ENCODE results near the gene SPOCK1. TPM values are rescaled to one million over a fixed set of nuclear protein-coding genes. Genes with fewer than 3 reads are reported as not detected.

Gene SPOCK1
- total RNA-seq, 4 donors from 2014 or later: 8.6 to 34.8 (median 13.2) TPM

DNA sequence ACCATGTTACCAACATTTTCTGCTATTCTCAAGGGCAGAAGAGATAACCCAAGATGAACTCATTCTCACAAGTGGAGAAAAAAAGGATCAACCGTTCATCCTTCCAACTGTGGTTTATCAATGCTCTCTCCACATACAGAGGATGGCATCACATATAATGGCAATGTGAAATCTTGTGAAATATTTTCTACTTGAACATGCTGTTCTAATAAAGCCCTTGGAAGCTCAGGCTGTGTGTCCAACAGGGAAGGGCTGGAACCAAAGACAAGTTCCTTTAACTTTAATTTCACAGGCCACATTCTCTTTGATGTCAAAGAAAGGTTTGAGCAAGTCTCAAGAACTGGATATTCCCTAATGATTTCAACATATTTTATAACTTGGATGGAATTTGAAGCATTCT, 230.5 kb downstream of the SPOCK1 start:
- H3K4me3 ChIP-seq: no peak overlapping the region
- no peaks in the 10 kb centered on the region for H3K36me3 ChIP-seq
- no peak for TF ChIP-seq EP300 (IDR thresholded peaks at IDR 0.05; ENCODE audit: low read depth)
- H3K4me1 ChIP-seq: no peaks in the 10 kb centered on the region
- DNase-seq: no peak
- intact Hi-C loops (cut with DNase I; ENCODE audit: low total_unique reads) (no loop called here), in situ Hi-C loops (cut with MboI; ENCODE audit: low pct_ligation_motif_present in 1 of 4, low pct_unique_long_range_greater_than_20kb in 1 of 4, low sequenced_read_pairs in 3 of 4) (no loop called here)
- H3K9me3 ChIP-seq: no peaks in the 10 kb centered on the region
- no peaks in the 10 kb centered on the region for H3K27me3 ChIP-seq
- no peak overlapping the region for H3K27ac ChIP-seq
- WGBS, 2 donors (ENCODE audit: low coverage in 1 of 2): 50 to 79% methylated on average over 1 of the region's 1 CpG

DNA sequence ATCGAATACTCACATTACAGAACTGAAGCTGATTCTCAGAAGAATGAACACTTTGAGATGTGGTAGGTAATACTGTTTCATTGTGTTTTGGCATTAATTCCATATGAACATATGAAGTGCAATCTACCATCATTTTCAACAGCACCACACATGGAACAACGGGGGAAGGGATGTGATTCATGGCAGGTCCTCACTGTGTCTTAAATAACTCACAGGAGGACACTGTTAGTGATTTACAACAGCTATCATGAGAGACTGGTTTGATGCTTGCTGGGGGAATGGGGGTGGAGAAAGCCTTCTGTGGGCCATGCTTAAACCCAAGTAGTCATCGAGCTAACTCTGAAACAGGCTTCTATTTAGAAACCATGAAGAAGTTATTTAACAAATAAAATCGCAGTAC, 232.9 kb downstream of the SPOCK1 start:
- H3K27ac ChIP-seq: no peak overlapping the region
- H3K9me3 ChIP-seq: no peaks in the 10 kb centered on the region
- in situ Hi-C loops (cut with MboI; ENCODE audit: low pct_ligation_motif_present in 1 of 4, low pct_unique_long_range_greater_than_20kb in 1 of 4, low sequenced_read_pairs in 3 of 4): no loop called here
- no peak overlapping the region for H3K4me3 ChIP-seq
- H3K36me3 ChIP-seq: no peaks in the 10 kb centered on the region
- no peaks in the 10 kb centered on the region for H3K4me1 ChIP-seq
- intact Hi-C loops (cut with DNase I; ENCODE audit: low total_unique reads): no loop called here
- no peak for TF ChIP-seq POLR2AphosphoS5 (IDR thresholded peaks at IDR 0.05)
- DNase-seq: no peak
- WGBS, 2 donors (ENCODE audit: low coverage in 1 of 2): 77% methylated on average over 3 to 4 of the region's 4 CpGs
- no peaks in the 10 kb centered on the region for H3K27me3 ChIP-seq

DNA sequence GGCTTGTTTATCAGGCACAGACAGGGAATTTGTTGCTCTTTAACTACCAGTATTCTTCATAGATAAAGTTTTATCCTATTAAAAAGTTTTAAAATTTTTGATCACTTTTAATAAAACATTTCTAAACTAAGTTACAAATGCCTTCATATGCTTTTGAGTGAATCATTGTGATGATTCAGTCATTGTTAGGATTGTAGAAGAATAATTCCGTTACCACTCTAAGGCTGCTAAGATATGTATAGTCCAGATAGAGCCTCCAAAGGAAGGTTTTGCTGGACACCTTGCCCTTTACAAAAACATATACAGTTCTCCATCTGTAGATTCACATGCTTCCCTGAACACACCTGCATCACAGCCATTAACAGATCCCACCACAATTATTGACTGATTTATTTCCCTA, 233.7 kb downstream of the SPOCK1 start:
- Histone ChIP-seq H3K4me1 (no peaks in the 10 kb centered on the region), H3K9me3 (no peaks in the 10 kb centered on the region), H3K27me3 (no peaks in the 10 kb centered on the region), H3K27ac (no peak overlapping the region), H3K4me3 (no peak overlapping the region), H3K36me3 (no peaks in the 10 kb centered on the region)
- 80 to 89% methylated on average over 1 of the region's 1 CpG for WGBS, 2 donors (ENCODE audit: low coverage in 1 of 2)
- intact Hi-C loops (cut with DNase I; ENCODE audit: low total_unique reads) (no loop called here), in situ Hi-C loops (cut with MboI; ENCODE audit: low pct_ligation_motif_present in 1 of 4, low pct_unique_long_range_greater_than_20kb in 1 of 4, low sequenced_read_pairs in 3 of 4) (no loop called here)
- DNase-seq: no peak
- TF ChIP-seq POLR2A (IDR thresholded peaks at IDR 0.05): no peak
- TF ChIP-seq, protein P1, sequence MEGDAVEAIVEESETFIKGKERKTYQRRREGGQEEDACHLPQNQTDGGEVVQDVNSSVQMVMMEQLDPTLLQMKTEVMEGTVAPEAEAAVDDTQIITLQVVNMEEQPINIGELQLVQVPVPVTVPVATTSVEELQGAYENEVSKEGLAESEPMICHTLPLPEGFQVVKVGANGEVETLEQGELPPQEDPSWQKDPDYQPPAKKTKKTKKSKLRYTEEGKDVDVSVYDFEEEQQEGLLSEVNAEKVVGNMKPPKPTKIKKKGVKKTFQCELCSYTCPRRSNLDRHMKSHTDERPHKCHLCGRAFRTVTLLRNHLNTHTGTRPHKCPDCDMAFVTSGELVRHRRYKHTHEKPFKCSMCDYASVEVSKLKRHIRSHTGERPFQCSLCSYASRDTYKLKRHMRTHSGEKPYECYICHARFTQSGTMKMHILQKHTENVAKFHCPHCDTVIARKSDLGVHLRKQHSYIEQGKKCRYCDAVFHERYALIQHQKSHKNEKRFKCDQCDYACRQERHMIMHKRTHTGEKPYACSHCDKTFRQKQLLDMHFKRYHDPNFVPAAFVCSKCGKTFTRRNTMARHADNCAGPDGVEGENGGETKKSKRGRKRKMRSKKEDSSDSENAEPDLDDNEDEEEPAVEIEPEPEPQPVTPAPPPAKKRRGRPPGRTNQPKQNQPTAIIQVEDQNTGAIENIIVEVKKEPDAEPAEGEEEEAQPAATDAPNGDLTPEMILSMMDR (IDR thresholded peaks at IDR 0.05): no peak
- no peak for TF ChIP-seq EP300 (IDR thresholded peaks at IDR 0.05; ENCODE audit: low read depth)
- TF ChIP-seq POLR2AphosphoS5 (IDR thresholded peaks at IDR 0.05): no peak

DNA sequence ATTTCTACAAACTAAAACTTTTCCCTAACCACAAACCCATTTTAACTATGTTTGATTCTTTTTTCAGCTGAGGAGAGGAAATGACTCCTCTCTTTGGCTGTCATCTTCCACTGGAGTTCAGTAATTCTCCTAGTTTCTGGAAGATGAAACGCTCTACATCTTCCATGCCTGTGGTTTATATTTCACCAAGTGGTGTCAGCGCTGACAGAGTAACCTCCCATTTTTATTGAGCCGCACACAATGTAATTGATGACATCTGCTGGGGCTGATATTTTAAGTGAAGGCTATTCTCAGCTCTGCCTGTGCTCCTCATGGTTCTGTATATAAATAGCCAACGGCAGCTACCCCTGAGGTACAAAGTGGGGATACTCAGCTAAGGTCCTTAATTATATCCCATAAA, 234.6 kb downstream of the SPOCK1 start:
- intact Hi-C loops (cut with DNase I; ENCODE audit: low total_unique reads): no loop called here
- WGBS, 2 donors (ENCODE audit: low coverage in 1 of 2): 68 to 76% methylated on average over 4 of the region's 4 CpGs
- no peak for TF ChIP-seq POLR2A (IDR thresholded peaks at IDR 0.05)
- TF ChIP-seq, protein P1 (IDR thresholded peaks at IDR 0.05): no peak
- no peak for TF ChIP-seq POLR2AphosphoS5 (IDR thresholded peaks at IDR 0.05)
- no peak for TF ChIP-seq EP300 (IDR thresholded peaks at IDR 0.05; ENCODE audit: low read depth)
- H3K4me1 ChIP-seq: no peaks in the 10 kb centered on the region
- in situ Hi-C loops (cut with MboI; ENCODE audit: low pct_ligation_motif_present in 1 of 4, low pct_unique_long_range_greater_than_20kb in 1 of 4, low sequenced_read_pairs in 3 of 4): no loop called here
- H3K27ac ChIP-seq: no peak overlapping the region
- no peaks in the 10 kb centered on the region for H3K9me3 ChIP-seq
- no peak for DNase-seq
- H3K27me3 ChIP-seq: no peaks in the 10 kb centered on the region
- no peaks in the 10 kb centered on the region for H3K36me3 ChIP-seq
- H3K4me3 ChIP-seq: no peak overlapping the region

DNA sequence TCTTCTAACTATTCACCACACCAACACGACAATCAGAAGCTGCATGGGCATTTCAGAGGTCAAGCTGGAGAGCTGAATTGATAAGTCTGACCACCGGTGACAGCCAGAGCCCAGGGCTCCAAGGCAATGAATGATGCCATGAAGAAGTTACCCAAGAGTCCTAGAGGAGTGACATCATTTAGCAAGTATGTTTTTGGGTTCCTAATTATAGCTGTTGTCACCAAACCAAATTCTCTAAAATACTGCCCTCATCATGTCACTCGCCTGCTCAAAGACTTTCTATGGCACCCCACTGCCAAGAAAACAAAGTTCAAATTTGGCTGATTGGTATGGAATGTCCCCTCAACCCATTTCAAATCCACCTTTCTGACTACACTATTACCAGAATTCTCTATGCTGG, 235.1 kb downstream of the SPOCK1 start:
- no peak for TF ChIP-seq POLR2AphosphoS5 (IDR thresholded peaks at IDR 0.05)
- TF ChIP-seq, protein P1 (IDR thresholded peaks at IDR 0.05): no peak
- TF ChIP-seq EP300 (IDR thresholded peaks at IDR 0.05; ENCODE audit: low read depth): no peak
- no peak for TF ChIP-seq POLR2A (IDR thresholded peaks at IDR 0.05)
- intact Hi-C loops (cut with DNase I; ENCODE audit: low total_unique reads): no loop called here
- Histone ChIP-seq H3K4me1 (no peaks in the 10 kb centered on the region), H3K27me3 (no peaks in the 10 kb centered on the region), H3K9me3 (no peaks in the 10 kb centered on the region), H3K4me3 (no peak overlapping the region), H3K36me3 (no peaks in the 10 kb centered on the region), H3K27ac (no peak overlapping the region)
- DNase-seq: no peak
- 67 to 68% methylated on average over 1 to 3 of the region's 3 CpGs for WGBS, 2 donors (ENCODE audit: low coverage in 1 of 2)
- in situ Hi-C loops (cut with MboI; ENCODE audit: low pct_ligation_motif_present in 1 of 4, low pct_unique_long_range_greater_than_20kb in 1 of 4, low sequenced_read_pairs in 3 of 4): no loop called here

Data from transverse colon (tissue), 4 donors.